AG04449 (cell line): Measurements from ENCODE around the gene RASA2.

ENCODE experiments used
- CTCF ChIA-PET: fragments of 350-600 bp; formaldehyde crosslinking; extraction: SDS; loops from one replicate; lab custom pipeline; 2021; ENCODE audit warnings: antibody characterized with exemption; lab: Yijun Ruan, JAX
- POLR2A ChIA-PET: fragments of 400-600, 350-600 bp; formaldehyde crosslinking; extraction: SDS; loops from one replicate; lab custom pipeline; 2020; ENCODE audit warnings: antibody characterized with exemption, inconsistent platforms; lab: Yijun Ruan, JAX
- DNase-seq: peaks from one replicate; pipeline ENCODE4 v3.0.0-alpha.2; 2010; ENCODE audit warnings: low read depth, low spot score
- H3K4me3 ChIP-seq: 2 replicates; pipeline ENCODE4 v1.5.1; 2011; ENCODE audit warnings: low read depth, mild to moderate bottlenecking, control low read depth, low read length
- TF ChIP-seq, protein P1 (sequence below): IDR thresholded peaks from one replicate; pipeline ENCODE4 v1.5.1; 2011; ENCODE audit warnings: mild to moderate bottlenecking, moderate library complexity, low read length, control low read depth, inconsistent platforms; ENCODE audit not compliant: insufficient read depth; ENCODE audit errors: missing control alignments

RASA2 gene

DNA sequence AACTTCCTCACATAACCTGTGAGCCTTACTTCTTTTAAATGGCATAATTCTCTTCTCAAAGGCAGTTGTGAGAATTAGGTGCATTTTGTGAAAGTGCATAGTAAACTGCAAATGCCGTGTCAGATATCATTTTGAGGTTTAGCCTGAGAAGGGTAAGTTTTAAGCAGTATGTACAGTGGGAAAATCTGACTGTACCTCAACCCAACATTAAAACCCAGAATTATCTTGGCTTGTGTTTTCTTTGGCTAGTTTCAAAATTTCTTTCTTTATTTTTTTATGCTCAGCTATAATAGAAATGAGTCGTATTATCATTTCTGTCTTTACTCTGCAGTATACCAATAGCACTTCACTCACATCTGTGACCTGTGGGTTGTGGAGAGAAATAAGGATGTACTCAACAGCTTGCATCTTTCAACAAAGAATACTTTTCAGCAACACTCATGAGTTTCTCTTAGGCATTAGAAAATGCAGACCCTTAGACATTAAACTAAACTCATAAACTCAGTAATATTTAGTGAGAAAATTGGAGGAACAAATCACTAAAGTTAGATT, 65.7 kb downstream of the RASA2 start:
- no peak overlapping the region for H3K4me3 ChIP-seq
- DNase-seq = no peak
- POLR2A ChIA-PET = no interaction called here
- CTCF ChIA-PET = interaction anchor here (1.0 to 18.9 kb wide), 4 partner anchors 9 to 245 kb away, joined by 3 to 517 read pairs (median 143); no protein-coding TSS in a partner anchor
- TF ChIP-seq, protein P1, sequence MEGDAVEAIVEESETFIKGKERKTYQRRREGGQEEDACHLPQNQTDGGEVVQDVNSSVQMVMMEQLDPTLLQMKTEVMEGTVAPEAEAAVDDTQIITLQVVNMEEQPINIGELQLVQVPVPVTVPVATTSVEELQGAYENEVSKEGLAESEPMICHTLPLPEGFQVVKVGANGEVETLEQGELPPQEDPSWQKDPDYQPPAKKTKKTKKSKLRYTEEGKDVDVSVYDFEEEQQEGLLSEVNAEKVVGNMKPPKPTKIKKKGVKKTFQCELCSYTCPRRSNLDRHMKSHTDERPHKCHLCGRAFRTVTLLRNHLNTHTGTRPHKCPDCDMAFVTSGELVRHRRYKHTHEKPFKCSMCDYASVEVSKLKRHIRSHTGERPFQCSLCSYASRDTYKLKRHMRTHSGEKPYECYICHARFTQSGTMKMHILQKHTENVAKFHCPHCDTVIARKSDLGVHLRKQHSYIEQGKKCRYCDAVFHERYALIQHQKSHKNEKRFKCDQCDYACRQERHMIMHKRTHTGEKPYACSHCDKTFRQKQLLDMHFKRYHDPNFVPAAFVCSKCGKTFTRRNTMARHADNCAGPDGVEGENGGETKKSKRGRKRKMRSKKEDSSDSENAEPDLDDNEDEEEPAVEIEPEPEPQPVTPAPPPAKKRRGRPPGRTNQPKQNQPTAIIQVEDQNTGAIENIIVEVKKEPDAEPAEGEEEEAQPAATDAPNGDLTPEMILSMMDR = no peak

DNA sequence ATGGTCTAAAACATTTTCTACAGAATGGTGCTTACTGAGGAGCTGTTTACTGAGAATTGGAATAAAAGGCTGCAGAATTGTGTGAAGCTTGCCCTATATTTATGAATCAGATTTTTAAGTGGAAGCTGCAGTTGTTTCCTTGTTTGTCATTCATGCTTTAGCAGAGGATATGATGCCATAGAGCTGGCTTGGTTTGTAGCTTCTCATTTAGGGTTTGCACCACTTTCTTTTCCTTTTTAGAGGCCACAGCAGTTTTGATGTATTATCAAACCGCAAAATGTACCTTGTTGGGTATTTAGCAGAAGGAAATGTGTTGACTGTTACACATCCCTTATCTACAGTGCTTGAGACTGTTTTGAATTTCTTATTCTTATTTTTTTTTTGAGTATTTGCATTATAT, 66.2 kb downstream of the RASA2 start:
- no peak overlapping the region for H3K4me3 ChIP-seq
- no peak for DNase-seq
- ChIA-PET CTCF (interaction anchor here (1.0 to 18.9 kb wide), 4 partner anchors 8 to 245 kb away, joined by 3 to 517 read pairs (median 143); no protein-coding TSS in a partner anchor), POLR2A (no interaction called here)
- TF ChIP-seq, protein P1 = no peak

DNA sequence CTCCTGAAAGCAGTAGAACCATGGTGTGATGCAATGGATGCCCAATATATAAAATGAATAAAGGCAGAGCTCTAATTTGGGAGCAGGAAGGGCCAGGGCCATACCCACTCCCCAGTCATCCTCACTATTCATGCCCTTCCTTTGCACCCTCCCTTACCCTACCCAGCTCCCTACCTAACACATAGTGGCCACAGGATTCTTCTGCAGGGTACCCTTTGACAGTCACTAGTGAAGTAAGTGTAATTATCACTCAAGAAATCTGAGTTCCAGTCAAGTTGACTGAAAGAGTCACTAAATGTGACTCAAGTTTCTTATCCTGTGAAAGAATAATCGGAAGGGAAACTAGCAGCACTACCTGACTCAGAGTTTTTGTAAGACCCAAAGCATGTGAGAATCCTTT, 69.2 kb downstream of the RASA2 start:
- CTCF ChIA-PET = interaction anchor here (1.5 to 18.9 kb wide), 4 partner anchors 76 to 248 kb away, joined by 3 to 517 read pairs (median 136); no protein-coding TSS in a partner anchor
- TF ChIP-seq, protein P1 = no peak
- no peak overlapping the region for H3K4me3 ChIP-seq
- no peak for DNase-seq
- POLR2A ChIA-PET = no interaction called here

DNA sequence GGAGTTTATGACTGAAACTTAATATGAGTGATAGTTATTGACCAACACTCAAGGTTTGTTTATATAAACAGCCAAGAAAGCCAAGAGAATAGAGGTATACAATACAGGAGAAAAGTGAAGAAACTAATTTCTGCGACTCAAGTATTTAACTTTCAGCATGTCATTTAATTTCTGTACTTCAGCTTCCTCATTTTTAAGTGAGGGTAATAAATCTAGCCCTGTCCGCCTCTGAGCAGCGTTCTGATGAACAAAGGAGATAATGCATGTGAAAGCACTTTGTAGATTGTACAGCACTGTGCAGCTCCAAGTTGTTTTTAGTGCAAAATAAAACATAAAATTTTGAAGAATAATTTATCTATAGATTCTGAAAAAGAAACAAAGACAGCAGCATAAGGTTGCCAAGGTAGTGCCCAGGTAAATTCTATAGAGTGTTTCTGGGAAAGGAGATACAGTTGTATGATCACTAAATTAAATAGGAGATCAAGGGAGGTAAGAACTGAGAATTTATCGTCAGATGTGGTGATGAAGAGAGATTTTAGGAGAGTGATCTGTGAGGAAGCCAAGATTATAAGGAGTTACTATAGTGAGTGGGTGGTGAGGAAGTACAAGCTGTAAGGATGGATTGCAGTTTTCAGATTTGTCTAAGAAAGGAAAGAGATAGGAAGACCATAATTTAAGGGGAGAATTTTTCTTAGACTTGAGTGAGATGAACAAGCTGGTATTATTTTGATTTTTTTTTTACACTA, 71.3 kb downstream of the RASA2 start:
- no peak overlapping the region for H3K4me3 ChIP-seq
- DNase-seq = no peak
- TF ChIP-seq, protein P1 = no peak
- ChIA-PET POLR2A (no interaction called here), CTCF (interaction anchor here (0.8 to 18.9 kb wide), 14 partner anchors 9 to 326 kb away, joined by 3 to 517 read pairs (median 4); partner anchors contain the start of gene PXYLP1)

DNA sequence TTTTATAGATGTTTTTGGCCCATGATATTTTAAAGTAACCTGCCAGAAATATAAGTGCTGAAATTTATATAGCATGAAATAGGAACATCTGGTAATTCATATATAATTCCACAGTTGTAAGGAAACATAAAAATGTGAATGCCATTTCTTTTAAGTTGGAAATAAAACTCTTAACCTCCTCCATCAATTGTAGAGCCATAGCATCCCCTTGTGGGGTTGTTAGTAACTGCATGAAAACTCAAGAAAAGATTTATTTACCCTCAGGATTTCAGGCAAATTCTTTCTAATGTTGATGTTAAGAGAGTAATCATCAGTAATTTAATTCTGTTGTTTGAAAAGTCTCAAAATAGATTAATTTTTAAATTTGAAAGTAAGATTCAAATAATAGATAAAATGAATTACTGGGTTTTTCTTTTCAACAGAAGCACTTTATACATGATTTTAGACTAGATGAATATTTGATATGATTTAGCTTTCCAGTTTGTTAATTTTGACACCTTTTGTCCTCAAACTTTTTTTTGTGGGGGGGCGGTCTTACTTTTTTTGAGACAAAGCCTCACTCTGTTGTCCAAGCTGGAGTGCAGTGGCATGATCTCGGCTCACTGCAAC, 74.7 kb downstream of the RASA2 start:
- CTCF ChIA-PET = interaction anchor here (0.7 to 18.9 kb wide), 32 partner anchors 9 to 351 kb away, joined by 3 to 517 read pairs (median 4); partner anchors contain the start of gene RASA2
- no peak overlapping the region for H3K4me3 ChIP-seq
- DNase-seq = no peak
- POLR2A ChIA-PET = no interaction called here
- TF ChIP-seq, protein P1 = peak; percentile 74
